G401 (cell line): ENCODE measurements around the gene ATP13A3. TPM values are rescaled to one million over a fixed set of nuclear protein-coding genes. Genes with fewer than 3 reads are reported as not detected.

ENCODE experiments used
- DNase-seq: peaks from one replicate; pipeline ENCODE4 v3.0.0-alpha.2; 2015; ENCODE audit warnings: low spot score
- in situ Hi-C: cut with HindIII; loops from 2 replicates; pipeline ENCODE4 v1.10.0; 2016; ENCODE audit warnings: low sequenced_read_pairs, mixed read lengths
- total RNA-seq: library from RNA; depleted of rRNA; stranded (reverse); fragments of >200 nt; shearing (Covaris generic); gene quantifications from 2 replicates; pipeline ENCODE4 v1.2.3, GENCODE V29; 2014

Gene ATP13A3
- total RNA-seq, 1 experiment from 2014 or later = 60.2 TPM

GRCh38 chr3:194455481-194455880 is 31.3 kb downstream of the ATP13A3 start:
- in situ Hi-C loops = no loop called here

GRCh38 chr3:194450341-194450740 is 36.5 kb downstream of the ATP13A3 start:
- peak; percentile 53 for DNase-seq
- in situ Hi-C loops = no loop called here

More at GRCh38 chr3:194455481-194455880, 31.3 kb downstream of the ATP13A3 start:
- DNase-seq = no peak

DNA sequence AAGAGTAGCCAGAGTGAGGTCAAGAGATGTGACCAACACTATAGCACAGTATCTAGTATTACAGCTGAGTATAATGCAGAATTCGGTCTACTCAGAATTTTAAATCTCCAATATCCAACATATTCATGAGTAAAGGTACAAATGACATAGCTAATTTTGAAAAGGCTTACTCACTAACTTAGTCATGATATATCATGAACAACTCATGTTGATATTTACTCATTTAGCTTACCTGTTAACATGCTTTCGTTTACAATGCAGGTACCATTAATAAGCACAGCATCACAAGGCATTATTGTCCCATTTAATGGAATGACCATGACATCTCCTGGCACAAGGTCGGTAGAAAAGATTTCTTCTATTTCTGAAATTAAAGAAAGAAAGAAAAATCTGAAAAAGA is 36.9 kb downstream of the ATP13A3 start:
- no peak for DNase-seq
- in situ Hi-C loops = no loop called here

GRCh38 chr3:194447657-194448056 is 39.1 kb downstream of the ATP13A3 start:
- in situ Hi-C loops = no loop called here
- DNase-seq = no peak

DNA sequence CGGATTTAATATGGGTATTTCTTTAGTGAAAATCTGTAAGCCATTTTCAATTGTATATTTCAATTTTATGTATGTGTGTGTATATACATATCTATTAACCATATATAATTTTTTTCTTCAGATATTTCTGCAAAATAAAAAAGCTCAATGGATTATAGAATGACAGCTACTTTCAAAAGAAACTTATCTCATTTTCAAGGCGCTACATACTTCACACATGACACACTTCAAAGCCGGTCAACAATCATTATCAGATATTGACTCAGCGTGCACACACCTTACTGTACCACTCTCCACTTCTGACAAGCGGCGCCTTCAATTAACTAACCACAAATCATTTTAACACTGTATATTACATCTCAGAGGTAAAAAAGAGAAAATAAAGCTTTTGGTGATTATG is 39.6 kb downstream of the ATP13A3 start:
- in situ Hi-C loops = no loop called here
- no peak for DNase-seq

DNA sequence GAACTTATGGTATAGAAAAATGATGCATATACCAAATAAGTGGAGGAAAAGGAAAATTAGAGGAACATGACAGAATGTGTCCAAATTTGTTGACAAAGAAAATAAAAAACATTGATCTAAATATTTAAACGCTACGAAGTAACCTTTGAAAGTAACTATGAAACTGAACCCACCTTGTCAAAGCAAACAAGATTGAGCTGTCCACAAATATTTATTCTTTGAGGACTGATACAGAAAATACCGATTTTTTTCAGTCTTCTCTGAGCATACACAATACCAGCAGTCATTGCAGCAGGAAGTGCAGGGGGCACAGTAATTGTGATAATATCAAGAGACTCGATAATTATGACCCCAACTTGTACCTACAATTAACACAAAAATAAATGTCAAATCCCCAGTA is 40.0 kb downstream of the ATP13A3 start:
- in situ Hi-C loops = no loop called here
- DNase-seq = no peak

GRCh38 chr3:194446172-194446571 is 40.6 kb downstream of the ATP13A3 start:
- in situ Hi-C loops = no loop called here
- DNase-seq = no peak

DNA sequence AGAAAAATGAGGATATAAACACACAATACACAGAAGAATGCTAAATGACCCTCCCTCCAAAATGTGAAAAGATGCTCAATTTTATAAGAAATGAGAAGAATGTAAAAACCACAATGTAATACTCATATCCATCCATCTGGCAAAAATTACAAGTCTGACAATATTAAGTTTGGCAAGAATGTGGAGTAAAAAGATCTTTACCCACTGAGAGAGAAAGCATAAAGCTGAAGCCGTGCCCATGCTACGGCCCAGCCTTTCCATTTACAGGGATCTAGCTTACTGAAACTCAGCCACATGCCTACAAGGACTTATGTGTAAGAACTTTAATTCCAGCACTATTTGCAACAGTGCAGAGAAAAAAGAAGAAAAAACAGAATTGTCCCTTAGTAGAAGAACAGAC is 42.9 kb downstream of the ATP13A3 start:
- in situ Hi-C loops = no loop called here
- no peak for DNase-seq

DNA sequence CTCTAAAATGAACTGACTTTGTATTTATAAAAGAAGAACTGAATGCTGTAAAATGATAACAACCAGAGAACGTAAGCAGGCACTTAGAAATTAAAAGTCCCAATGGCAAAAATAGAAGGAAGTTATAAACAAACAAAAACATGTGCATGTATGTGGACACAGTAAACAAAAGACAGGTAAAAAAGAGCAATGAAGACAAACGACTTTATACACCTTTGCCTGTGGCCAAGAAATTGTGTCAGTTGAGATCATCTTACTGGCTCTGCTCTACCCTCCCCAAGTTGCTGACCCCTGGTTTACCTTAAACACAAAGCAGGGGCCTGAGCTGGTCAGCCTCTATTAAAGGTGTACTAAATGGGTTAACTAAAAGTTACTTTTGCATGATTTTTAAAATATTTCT is 46.0 kb downstream of the ATP13A3 start:
- DNase-seq = no peak
- in situ Hi-C loops = no loop called here

GRCh38 chr3:194439881-194440550 is 46.8 kb downstream of the ATP13A3 start:
- no peak for DNase-seq
- in situ Hi-C loops = no loop called here

DNA sequence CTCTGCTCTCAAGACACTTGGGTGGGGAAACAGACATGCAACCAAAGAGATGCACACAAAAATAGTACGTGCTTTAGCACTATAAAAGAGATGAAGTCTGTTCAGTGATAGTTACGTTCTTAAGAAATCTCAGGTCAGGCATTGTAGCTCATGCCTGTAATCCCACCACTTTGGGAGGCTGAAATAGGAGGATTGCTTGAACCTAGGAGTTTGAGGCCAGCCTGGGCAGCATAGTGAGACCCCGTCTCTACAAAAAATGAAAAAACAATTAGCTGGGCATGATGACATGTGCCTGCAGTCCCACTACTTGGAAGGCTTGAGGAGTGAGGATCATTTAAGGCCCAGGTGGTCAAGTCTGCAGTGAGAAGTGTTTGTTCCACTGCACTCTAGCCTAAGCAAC is 52.3 kb downstream of the ATP13A3 start:
- DNase-seq = no peak
- in situ Hi-C loops = no loop called here

DNA sequence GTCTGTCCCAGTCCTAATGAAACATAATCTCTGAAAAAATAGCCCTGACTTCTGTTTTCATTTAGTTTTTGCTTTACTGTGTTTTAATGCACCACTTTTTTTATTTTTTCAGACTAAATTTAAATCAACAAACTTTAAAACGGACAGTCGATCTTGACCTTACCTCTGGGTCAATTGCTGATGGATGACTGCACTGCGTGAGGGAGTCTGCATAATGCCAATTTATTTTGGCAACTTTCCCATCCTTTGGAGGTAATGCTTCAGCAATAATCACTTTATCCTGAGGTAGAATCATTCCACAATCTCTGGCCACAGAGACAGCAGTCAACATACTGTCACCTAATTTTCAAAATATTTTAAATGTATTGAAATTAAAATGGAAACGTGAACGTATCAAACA is 55.2 kb downstream of the ATP13A3 start:
- no peak for DNase-seq
- in situ Hi-C loops = no loop called here

GRCh38 chr3:194425399-194425798 is 61.4 kb downstream of the ATP13A3 start:
- in situ Hi-C loops = no loop called here

GRCh38 chr3:194424953-194425352 is 61.8 kb downstream of the ATP13A3 start:
- no peak for DNase-seq
- in situ Hi-C loops = no loop called here

More at GRCh38 chr3:194425399-194425798, 61.4 kb downstream of the ATP13A3 start:
- no peak for DNase-seq

DNA sequence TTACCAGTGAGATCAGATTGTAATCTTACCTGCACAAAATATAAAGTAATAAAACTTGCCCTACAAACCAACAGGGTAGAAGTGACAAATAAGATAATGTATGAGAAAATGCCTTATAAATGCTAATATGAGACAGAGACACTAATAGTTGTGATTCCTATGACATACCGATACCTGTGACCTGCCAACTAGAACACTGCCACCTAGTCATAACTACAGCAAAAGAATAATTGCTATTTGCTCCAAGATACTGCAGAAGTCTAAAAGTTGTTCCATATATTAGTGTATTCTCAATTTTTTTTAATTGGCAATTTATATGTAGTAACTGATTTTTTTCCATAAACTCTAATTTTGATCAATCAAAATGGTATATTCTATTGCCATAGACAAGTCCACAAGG is 62.4 kb downstream of the ATP13A3 start:
- DNase-seq = no peak
- in situ Hi-C loops = no loop called here

DNA sequence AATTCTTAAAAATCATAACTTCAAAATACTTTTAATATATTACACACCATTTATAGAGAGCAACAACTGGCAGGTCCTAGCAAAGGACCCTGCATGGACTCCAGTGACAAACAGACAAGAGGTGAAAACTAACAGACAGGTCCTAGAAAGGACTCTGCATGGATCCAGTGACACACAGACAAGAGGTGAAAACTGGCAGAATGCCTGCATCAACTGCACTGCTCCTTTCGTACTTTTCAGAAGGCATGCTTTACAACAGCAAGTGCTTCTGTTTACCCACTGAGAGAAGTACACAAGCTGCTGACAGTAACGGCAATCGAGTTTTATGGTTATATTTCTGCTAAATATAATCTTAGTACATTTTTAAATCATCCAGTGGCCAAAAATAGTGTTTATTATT is 63.5 kb downstream of the ATP13A3 start:
- DNase-seq = peak; percentile 10
- in situ Hi-C loops = no loop called here

- in situ Hi-C loops = no loop called here
- no peak for DNase-seq
Observed at GRCh38 chr3:194422188-194422587, 64.6 kb downstream of the ATP13A3 start.

GRCh38 chr3:194418671-194419070 is 68.1 kb downstream of the ATP13A3 start:
- DNase-seq = no peak
- in situ Hi-C loops = no loop called here

DNA sequence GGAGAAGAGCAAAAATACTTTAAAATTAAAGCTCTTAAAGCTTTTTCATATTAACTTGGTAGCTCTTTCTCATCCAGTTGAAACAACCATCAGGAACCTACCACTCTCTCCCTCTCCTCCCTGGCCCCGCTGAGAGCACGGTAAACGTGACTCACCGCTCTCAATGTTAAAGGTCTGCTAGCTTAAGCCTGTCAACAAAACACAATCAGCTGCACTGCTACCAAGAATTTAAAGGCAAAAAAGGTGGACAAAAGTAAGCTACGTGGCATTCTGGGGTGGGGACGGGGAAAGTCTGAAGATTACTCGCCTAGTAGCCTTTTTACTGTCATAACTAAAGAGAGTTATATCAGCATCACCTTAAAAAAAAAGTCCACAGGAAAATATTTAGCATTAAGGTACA is 79.4 kb downstream of the ATP13A3 start:
- in situ Hi-C loops = no loop called here
- DNase-seq = no peak

DNA sequence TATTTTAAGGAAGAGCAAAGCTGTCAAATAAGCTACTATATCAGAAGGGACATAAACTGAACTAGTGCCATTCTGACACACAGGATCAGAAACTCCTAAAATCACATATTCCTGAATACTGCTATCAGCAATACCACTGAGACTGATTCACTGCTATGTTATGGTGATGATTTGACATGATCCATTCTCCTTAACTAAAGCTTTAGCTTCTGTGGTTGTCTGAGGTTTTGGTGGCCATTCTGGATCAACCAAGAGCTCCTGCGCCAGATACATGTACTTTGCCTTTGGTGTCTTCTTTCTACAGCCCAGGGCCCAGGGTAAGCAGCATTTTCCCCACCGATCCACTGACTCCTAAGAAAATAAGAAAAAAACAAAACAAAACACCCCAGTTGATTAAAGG is 81.0 kb downstream of the ATP13A3 start:
- DNase-seq = no peak
- in situ Hi-C loops = no loop called here

DNA sequence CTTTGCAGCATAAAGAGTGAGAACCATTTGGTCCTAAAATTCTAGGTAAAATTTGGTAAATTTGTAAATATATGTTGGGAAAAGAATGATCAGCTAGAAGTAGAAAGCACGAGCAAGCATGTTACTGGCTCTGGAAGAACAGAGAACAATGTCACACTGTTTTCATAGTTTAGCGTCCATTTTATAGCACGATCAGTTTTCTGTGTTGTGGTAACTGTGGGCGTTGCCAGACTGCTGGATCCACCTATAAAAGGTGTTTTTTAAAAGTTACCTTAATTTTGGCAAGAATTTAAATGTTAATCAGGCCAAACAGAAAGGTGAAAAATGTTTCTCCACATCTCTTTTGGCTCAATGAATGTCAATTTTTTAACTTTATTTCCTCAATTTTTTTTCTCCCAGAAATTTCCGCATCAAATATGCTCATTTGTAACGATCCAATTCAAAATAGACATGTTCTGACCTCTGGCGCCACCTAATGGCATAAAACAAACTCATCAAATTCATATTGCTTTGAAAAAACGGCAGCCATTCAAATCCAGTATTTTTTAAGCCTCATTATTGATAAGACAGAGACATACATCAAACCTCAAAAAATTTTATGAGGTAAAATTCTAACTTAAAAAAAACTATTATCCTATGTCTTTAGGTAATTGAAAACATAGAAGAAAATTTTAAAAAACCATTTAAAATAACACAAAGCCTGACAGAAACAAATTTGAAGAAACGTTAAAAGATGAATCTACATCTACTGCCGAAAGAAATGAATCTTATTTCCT is 82.2 kb downstream of the ATP13A3 start:
- DNase-seq = peak; percentile 65
- in situ Hi-C loops = no loop called here
